HG03103 (cell line): Measurements from ENCODE around the gene MFAP3.

ENCODE experiments used
- ATAC-seq: cut with Tn5 transposase; IDR thresholded peaks from one replicate; pipeline ENCODE4 v1.9.1; 2021; ENCODE audit warnings: low read depth; ENCODE audit not compliant: unreplicated experiment

Gene MFAP3

DNA sequence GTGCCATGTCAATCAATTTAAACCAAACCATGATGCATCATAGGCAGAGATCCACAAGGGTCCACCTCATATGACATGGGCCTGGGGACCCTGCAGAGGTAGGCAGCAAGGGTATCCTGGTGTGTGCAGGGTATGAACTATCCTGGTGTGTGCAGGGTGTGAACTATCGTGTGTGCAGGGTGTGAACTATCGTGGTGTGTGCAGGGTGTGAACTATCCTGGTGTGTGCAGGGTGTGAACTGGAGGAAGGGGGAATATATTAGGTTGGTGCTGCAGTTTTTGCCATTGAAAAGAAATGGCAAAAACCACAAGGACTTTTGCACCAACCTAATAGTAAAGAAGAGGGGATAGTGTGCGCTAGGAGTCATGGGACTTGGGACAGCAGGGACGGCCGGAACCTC, 50.0 kb downstream of the MFAP3 start:
- no peak for ATAC-seq

DNA sequence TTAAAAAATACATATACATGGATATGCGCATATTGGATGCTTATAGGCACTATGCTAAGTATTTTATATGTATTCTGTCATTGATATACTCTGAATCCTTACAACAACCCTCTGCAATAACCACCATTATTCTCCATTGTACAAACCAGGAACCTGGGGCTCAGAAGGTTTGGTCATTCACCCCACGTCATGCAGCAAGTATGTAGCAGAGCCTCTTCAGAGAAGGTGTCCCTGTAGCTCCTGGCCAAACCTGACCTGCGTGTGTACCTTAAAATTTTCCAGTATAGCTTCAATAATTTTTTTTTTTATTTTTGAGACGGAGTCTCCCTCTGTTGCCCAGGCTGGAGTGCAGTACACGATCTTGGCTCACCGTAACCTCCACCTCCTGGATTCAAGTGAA, 51.9 kb downstream of the MFAP3 start:
- no peak for ATAC-seq

DNA sequence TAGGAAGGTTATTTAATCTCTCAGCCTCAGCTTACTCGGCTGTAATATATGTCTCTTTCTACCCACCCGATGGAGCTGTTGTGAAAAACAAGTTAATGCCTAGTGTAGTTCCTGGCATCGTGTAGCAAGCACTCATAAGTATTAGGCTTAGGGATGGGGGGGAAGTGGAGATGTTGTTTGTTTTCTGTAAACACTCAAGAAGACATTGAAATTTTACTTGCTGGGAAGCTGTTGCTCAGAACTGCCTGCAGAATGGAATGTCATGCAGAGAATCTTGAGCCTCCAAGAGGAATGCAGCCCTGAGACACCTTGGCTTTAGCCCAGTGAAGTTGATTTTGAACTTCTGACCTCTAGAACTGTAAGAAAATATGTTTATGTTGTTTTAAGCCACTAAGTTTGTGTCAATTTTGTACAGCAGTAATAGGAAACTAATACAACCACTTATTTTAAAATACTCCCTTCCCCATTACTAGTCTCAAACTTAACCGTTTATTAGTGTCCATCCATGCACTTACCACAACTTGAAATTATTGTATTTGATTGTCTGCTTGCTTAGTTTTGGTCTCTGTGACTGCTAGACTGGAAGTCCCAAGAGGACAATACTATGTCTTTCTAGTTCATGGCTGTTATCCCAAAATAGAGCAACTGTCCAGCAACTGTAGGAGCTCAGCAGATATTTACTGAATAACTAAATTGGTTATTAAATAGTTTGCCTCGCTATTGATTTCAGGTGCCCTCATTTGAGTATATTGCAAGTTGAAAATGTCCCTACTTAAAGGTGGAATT, 53.8 kb downstream of the MFAP3 start:
- no peak for ATAC-seq

DNA sequence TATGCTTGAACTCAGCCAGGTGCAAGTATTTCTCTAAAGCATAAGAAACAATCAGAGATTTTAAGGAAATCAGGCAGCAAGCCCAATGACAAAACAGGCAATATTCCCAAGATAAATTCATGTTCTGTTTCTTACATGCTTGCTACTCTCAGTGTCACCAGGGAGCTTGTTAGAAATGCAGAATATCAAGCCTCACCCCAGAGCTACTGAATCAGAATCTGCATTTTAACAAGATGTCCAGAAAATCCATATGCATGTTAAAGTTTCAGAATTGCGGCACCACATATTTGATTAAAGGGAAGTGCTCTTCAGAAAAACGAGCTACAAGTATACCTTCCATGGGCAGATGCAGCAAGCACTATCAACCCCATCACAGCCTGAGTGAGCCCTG, 54.4 kb downstream of the MFAP3 start:
- ATAC-seq: no peak

DNA sequence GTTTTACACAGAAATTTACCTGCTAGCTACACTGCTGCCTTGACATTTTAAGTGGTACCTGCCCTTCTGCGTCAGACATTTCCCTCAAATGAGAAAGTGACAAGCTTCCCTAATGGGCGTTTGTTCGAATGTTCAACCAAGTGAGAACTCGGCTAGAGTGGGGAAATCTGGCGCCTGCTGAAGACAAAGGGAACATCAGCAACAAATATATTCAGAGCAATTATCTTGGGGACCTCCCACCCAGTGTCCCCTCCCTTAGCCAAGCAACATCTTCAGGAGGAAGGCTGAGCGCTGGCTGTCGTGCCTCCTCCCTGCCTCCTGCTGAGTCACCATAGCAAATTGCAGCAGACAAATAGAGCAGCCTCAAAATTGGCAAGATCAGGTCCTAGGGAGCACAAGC, 57.1 kb downstream of the MFAP3 start:
- ATAC-seq: no peak

DNA sequence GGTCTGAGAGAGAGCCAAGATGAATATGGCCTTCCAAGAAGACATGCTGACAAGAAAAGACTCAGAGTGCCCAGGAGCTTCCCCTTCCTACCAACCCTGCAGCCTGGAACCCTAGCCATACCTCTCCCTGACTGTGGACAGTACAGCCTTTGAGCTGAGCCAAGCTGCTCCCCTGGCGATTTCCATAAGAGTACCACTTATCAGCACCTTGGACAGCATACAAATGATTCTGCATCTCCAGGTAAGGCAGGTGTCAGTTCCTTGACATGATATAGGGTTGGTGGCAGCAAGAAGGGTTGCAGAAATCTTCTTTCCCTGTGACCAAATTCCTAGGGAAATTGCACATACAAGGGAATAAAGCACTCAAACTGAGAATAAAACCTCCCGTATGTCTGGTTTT, 58.3 kb downstream of the MFAP3 start:
- ATAC-seq: no peak

DNA sequence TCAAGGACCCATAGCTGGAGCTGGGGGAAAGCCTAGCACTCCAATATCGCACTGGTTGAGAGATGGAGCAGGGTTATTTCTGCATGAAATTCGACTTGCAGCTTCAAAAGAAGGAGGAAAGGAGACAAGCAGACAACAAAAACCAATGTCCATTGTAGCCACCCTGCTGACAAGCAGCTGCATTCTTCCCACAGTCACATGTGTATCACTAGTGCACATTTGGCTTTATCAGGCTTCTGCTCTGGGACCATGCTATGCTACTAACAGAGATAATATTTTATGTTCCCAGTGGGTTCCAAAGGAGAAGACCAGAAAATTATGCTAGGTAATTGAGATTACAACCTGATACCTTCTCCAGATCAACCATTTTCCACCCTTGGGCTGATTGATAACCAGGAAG, 59.7 kb downstream of the MFAP3 start:
- no peak for ATAC-seq

DNA sequence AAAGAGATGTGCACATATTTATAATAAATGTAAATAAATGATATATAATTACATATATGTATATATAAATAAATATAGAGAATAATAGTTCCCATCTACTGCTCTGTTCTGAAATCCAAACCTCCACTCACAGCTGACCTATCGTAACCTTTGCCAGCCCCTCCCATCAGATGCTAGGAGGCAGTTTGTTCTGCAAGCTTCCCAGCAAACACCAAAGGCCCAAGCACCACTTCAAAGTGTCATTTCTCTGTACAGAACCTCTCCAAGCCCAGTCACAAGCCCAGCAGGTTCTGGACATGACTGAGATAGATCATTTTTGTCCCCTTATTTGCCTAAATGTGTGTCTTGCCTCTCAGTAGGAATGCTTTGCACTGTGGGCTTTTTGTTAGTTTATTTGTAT, 62.4 kb downstream of the MFAP3 start:
- ATAC-seq: no peak

DNA sequence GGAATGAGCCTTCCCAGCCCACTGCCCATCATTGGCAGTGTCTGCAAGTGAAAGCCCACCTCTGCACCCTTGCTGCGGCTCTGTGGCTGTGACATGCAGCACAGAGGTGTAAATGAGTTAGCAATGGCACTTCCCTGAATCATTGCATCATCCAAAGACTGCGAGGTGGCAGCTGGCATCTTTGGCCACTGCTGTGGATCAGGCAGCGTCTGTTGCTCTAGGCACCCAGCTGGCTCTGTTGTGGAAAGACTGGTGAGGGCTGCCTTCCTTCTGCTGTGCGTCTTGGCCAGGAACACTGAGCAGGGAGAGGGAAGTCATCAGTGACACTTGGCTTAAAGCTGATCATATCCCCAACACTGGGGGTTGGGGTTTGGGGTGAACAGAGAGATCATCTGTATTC, 64.5 kb downstream of the MFAP3 start:
- no peak for ATAC-seq
